ENCODE measurements around the gene HPSE. TPM values are rescaled to one million over a fixed set of nuclear protein-coding genes. Genes with fewer than 3 reads are reported as not detected.

The HPSE gene

DNA sequence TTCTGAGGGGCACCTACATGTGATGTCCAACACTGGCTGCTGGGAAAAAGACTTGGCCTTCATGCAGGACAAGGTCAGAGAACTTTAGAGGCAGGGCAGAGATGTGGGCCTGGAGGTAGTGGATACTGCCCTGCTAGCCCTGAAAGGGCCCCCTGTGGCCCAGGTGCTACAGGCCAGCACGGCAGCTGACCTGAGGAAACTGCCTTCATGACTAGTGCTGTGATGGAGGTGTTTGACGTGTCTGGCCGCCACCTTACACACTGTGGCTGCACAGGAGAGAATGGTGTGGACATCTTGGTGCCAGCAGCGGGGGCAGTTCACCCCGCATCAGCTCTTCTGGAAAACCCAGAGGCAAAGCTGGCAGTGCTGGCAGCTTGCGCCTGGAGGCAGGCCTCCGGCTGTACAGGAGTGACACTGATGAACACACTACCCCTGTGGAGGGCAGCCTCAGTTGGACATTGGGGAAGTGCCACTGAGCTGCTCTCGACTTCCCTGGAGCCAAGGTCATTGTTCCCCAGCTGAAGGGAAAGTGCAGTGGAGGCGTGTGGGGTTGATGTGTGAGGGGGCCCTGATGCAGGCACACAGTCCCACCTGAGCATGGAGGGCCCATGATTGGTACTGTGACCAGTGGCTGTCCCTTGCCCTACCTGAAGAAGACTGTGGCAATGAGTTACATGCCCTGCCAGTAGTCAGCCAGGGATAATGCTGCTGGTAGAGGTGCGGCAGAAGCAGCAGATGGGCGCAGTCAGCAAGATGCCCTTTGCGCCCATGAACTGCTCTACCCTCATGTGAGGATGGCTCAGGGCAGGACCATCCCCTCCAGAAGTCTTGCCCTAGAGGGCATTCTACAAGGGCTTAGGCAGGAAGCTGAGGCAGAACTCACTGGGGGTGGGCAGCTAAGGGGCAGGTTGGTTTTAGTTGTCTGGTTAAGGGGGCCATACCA is 87.0 kb downstream of the HPSE start:
- H4K8ac ChIP-seq (ENCODE audit: low read depth, low read length): no peak overlapping the region
- H2BK12ac ChIP-seq (ENCODE audit: low read length): no peak overlapping the region
- no peaks in the 10 kb centered on the region for H3K9me3 ChIP-seq (replicated peaks in 1 of 2; ENCODE audit: control insufficient read depth in 2 of 2, insufficient read depth in 1 of 2, low read depth in 1 of 2, low read length in 2 of 2)
- H3K9ac ChIP-seq (ENCODE audit: low read depth, low read length, poor library complexity): no peak overlapping the region
- H3K4me3 ChIP-seq (ENCODE audit: low read length in 2 of 2): no peak overlapping the region
- H2AFZ ChIP-seq (ENCODE audit: low read length): no peak overlapping the region
- peak overlapping the region; percentile 30 for H3K4ac ChIP-seq (ENCODE audit: low read length)
- H3K23ac ChIP-seq (ENCODE audit: low read depth, low read length, poor library complexity): peak overlapping the region; percentile 43
- H3K4me2 ChIP-seq (ENCODE audit: insufficient read depth, low read length, poor library complexity, severe bottlenecking): peak overlapping the region; percentile 11
- peak overlapping the region; percentile 79 for H2AK5ac ChIP-seq (ENCODE audit: low read depth, low read length)
- H4K91ac ChIP-seq (ENCODE audit: low read depth, low read length, poor library complexity): peak overlapping the region; percentile 50
- no peak overlapping the region for H3K27ac ChIP-seq (replicated peaks; ENCODE audit: low read length)
- WGBS, 2 donors (ENCODE audit: extremely low coverage in 2 of 2, insufficient read length in 2 of 2, insufficient replicate concordance in 1 of 2): no CpG with 5 or more reads among the region's 12 CpGs
- no peak overlapping the region for H2BK120ac ChIP-seq (ENCODE audit: low read depth, low read length)
- peak overlapping the region; percentile 87 for H3K18ac ChIP-seq (ENCODE audit: low read length)
- no peaks in the 10 kb centered on the region for H3K79me1 ChIP-seq (ENCODE audit: low read depth, low read length)
- H3K4me1 ChIP-seq (ENCODE audit: control insufficient read depth in 2 of 2, insufficient read depth in 1 of 2, low read depth in 1 of 2, low read length in 2 of 2): peaks cover 5% of the 10 kb centered on the region in 2 donors
- no peak overlapping the region for H3K14ac ChIP-seq (ENCODE audit: low read length)
- H2BK5ac ChIP-seq (ENCODE audit: low read length): no peak overlapping the region
- no peak for DNase-seq (ENCODE audit: low spot score)
- H2BK15ac ChIP-seq (ENCODE audit: low read length): no peak overlapping the region
- H3K27me3 ChIP-seq (ENCODE audit: control insufficient read depth in 3 of 3, insufficient read depth in 3 of 3, low read depth in 1 of 3, low read length in 3 of 3): no peaks in the 10 kb centered on the region
- H3K36me3 ChIP-seq (replicated peaks in 1 of 2; ENCODE audit: control insufficient read depth in 2 of 2, insufficient read depth in 2 of 2, low read length in 2 of 2): no peaks in the 10 kb centered on the region

Small RNAs within 50 kb of the gene (small RNA-seq; reads per million reads assigned to genes)
- not detected for gene AC114781.5 (ENCODE audit: insufficient read depth)

All from neuronal stem cell (in vitro differentiated cells).